Hematopoietic multipotent progenitor cell treated with erythropoietin and hydrocortisone succinate and interleukin-3 and kit ligand, for 6 days (in vitro differentiated cells): Measurements from ENCODE around the gene KDM6B.
A peak's percentile ranks its signal among the peaks of the same experiment; 100 is the strongest.

Experiments used
- DNase-seq: peaks from one replicate; pipeline ENCODE4 v3.0.0-alpha.2; 2015

KDM6B gene

DNA sequence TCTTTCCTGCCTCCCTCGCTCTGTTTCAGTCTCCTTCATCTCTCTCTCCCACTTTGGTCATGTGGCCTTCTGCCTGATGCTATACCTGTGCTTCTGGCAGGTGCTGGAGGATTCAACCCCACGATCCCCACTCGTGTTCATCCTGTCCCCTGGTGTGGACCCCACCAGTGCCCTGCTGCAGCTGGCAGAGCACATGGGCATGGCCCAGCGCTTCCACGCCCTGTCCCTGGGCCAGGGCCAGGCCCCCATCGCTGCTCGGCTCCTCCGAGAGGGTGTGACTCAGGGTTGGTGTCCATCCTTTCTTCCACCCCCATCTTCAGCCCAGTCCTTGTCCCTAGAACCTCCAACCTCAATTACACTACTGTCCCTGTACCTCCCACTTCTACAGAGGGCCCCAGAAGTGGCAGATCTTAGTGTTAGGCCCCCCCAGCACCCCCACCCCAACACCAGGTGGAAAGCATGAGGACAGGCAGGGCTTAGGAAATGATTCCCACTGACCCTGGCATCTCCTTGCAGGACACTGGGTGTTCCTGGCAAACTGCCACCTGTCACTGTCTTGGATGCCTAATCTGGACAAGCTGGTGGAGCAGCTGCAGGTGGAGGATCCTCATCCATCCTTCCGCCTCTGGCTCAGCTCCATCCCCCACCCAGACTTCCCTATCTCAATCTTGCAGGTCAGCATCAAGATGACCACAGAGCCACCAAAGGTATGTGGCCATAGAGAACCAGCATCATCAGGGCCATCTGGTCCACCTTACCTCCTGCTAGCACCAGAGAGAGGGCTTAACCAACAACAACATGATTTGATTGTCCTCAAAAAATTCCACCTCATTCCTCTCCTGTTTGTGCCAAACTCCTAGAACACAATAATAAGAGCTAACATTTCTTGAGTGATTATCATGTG is 9.7 kb upstream of the KDM6B start:
- DNase-seq, result no peak

DNA sequence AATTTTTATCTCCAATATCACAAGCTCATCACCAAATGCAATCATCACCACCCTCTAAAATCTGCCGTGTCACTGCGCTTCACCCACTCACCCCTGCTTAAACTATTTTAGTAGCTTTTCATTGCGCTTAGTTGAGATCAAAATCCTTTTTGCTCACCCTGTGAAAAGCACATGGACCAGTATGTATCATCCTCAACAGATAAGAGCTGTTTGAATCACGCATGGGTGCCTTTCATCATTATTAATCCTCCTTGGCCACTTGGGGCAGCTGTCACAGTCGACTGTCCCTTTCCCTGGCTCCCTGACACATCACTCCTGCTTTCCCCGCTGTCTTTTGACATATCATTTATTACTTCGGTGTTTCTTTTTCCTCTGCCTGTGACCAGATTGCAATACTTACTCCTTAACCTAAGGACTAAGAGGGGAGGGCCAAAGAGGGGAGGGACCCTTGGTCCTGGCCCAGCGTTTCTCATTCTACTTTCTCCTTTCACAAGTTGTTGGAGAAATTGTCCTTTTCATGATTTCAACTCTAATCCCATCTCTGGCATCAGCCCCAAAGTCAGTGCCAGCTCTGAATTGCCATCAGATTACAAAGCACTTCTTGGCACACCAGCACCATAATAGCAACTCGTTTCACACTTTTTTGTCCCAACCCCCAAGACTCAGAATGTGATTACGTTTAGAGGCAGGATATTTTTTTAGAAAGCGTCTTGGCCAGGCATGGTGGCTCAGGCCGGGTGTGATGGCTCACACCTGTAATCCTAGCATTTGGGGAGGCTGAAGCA is 8.6 kb upstream of the KDM6B start:
- DNase-seq, result peak; percentile 61

DNA sequence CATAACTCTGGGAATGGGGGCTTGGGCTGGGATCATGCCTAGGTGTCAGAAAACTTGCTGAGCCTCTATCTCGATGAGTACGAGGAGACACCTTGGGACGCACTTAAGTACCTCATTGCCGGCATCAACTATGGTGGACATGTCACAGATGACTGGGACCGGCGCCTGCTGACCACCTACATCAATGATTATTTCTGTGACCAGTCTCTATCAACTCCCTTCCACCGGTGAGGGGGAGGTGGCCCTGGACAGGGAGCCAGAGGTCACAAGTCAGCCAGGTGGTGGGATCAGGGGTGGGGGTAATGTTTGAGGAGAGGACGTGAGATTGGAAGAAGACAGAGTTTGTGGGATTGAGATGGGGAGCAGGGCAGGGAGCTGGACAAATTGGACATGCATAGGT is 3.4 kb upstream of the KDM6B start:
- DNase-seq, result no peak

DNA sequence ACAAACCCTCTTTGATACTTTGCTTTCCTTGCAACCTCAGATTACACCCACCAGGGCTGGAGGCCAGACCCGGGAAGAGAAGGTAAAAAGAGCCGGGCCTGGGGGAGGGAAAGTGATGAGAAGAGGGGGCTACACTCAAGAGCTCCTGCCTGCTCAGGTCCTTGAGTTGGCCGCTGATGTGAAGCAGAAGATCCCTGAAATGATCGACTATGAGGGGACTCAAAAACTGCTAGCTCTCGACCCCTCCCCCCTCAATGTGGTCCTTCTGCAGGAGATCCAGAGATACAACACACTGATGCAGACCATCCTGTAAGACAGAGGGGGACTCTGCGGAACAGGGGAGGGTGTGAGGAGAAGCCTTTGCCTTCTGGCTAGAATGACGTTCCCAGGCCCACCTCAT is 2.8 kb upstream of the KDM6B start:
- DNase-seq, result no peak

GRCh38 chr17:7832431-7832830 is 1.6 kb upstream of the KDM6B start:
- DNase-seq, result no peak

GRCh38 chr17:7833011-7833794 is 814 bp upstream of the KDM6B start:
- DNase-seq, result no peak

DNA sequence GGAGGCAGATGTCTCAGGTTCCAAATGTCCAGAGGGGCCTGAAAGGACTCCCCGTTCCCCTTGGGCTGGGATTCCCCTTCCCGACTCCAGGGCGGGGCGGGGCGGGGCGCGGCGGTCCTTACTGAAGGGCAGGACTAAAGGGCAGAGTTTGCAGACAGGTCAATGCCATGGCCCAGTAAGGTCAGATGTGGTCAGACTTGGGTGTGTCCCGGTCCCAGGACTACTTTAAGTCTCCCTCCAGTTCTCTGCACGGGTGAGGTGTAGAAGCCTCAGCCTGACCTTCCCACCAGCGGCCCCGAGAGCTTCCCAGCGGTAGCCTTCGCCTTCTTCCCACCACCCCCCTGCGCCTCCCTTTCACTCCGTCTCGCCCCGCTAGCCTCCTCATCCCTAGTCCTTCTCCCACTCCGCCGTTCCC is 532 bp downstream of the KDM6B start:
- no peak for DNase-seq

GRCh38 chr17:7834957-7835813 is 1.2 kb downstream of the KDM6B start:
- peak; percentile 97 for DNase-seq

GRCh38 chr17:7835814-7836595 is 2.0 kb downstream of the KDM6B start:
- no peak for DNase-seq

- peak; percentile 98 for DNase-seq
Observed at GRCh38 chr17:7836596-7837407, 2.8 kb downstream of the KDM6B start.

- DNase-seq, result peak; percentile 59
Observed at GRCh38 chr17:7837408-7838088, 3.5 kb downstream of the KDM6B start.

DNA sequence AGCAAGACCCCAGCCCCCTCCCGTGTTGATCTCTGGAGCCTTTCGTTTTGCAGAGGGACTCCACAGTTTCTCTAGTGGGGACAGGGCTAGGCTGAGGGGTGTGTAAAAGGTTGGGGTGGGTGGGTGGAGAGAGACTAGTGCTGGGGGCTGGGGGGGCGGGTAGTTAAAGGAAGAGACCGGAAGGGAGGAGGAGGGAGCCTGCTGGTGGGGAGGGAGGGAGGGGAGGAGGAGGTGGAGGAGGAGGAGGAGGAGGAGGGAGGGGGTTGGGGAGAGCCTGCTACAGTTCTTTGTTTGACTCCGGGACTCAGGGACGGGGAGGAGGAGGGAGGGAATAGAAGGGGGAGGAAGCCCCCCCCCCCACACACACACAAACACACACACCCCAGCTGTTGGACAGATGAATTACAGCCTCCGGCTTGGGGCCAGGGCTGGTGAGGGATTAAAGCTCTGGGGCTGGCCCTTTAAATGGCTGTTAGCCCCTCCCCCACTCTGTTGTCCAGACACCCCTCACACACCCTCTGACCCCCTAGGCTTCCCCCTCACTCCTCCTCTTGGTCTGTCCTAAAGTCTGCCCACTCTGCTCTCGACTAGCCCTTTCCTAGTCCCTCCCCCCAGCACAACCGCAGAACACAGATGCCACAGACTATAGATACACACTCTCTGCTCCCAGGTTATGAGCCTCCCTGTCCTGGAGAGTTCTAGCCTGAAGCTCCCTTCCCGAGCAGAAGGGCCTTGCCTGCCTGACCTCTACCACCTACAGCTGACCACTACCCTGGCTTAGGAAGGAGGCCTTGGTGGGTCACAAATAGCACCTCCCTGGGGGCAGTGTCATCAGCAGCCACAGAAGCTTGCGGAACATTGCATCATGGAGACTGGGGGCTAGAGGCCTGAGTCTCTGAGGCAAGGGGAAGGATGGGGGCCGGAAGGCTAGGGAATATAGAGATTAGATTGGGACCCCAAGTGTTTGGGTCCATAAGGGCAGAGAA is 4.4 kb downstream of the KDM6B start:
- peak; percentile 88 for DNase-seq

DNA sequence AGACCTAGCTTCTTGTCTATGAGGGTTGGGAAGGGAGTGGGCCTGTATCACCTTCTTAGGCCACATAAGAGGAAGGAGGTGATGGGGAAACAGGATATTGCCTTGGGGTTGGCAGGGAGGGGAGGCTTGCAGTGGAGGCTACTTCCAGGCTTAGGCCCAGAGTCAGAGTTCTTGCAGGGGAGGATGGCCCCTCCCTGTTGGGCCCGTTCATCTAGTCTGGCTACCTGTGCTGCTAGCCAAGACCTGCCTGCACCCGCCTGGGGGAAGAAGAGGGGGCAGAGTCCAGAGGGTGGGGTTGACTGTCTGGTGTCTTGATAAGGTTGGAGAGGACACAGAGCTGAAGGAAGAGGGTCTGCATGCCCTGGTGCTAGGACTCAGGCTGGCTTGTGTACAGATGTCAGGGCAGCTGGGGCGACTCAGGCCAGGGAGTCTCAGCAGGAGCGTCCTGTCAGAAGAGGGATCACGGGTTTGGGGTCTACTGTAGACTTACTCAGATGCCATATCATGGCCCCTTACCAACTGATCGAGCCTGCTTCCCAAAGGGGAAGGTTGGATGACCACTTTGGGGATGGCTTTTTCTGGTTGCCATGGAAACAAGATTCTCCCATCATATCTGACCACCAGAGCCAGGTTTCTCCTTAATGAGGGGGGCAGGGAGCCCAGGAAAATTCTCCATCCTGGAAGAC is 5.3 kb downstream of the KDM6B start:
- peak; percentile 64 for DNase-seq

DNA sequence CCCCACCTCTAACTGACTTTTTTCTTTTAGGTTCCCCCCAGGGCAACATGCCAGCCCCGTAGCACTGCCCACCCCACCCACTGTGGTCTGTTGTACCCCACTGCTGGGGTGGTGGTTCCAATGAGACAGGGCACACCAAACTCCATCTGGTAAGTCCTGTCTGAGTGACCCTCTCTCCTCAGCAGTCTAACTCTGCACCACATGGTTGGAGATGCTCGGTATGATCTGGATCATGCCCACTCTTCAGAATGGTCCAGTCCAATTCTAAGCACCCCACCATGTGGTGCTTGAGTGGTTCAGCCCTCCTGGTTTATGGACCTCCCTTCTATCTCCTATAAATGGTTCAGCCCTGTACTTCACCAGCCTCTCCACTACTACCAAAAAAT is 5.9 kb downstream of the KDM6B start:
- peak; percentile 88 for DNase-seq

DNA sequence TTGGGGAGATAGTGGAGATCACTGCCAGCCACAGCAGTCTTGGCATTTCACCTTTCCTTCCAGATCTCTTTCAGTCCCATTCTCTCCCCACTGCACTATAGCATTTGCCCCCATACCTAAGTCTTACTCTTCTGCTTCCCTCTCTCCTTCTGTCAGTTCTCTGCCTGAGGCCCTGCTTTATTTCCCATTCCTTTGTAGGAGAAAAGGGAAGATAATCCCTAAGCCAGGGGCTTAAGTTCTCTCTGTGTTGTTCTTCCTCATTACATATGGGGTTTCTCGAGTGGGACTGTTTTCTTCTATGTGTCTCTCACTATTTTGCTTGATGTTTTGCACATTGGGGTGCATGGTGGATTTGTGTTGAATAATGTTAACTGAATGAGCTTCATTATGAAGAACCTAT is 6.4 kb downstream of the KDM6B start:
- DNase-seq, result no peak

DNA sequence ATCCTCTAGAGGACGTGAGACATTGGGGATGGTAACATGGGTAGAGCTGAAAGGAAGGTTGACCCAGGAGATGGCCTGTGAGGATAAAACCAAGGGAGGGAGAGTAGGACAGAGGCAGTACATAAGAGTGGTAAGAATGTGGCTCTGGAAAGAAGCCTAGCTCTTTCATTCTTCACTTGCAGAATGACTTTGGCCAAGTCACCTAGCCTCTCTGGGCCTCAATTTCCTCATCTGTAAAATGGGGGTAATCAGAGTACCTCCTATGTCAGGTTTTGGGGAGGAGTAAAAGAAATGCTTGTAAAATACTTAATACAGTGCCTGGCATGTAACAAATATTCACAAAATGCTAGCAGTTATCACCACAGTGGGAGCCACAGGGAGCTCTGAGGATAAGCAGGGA is 6.9 kb downstream of the KDM6B start:
- no peak for DNase-seq

GRCh38 chr17:7841396-7841914 is 7.4 kb downstream of the KDM6B start:
- peak; percentile 84 for DNase-seq

- DNase-seq, result peak; percentile 92
Observed at GRCh38 chr17:7841915-7842379, 7.9 kb downstream of the KDM6B start.
